UCSD-AML1 (cell line): ENCODE data around the gene ADAMTSL1.

Source experiments
- DNase-seq: peaks from one replicate; lab custom pipeline; 2025; ENCODE audit not compliant: unreplicated experiment; lab: John Stamatoyannopoulos, UW

Gene ADAMTSL1

DNA sequence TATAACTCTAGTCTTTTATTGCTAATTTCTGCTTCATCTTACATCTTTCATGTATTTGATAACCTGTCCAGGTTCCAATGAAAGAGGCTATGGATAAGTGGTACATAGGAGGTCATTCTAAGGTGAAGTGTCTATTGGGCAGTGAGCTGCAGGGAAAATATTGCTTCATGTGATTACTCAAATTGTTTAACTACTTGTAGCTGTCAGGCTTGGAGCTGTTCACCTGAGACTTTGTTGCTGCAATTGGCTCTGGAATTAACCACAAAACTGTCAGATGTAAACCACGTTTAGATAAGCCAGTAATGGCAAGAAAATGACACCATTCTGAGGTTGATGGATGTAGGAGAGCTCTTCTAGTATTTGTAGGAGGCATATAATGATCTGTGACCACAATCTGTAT, 26.0 kb downstream of the ADAMTSL1 start:
- no peak for DNase-seq

DNA sequence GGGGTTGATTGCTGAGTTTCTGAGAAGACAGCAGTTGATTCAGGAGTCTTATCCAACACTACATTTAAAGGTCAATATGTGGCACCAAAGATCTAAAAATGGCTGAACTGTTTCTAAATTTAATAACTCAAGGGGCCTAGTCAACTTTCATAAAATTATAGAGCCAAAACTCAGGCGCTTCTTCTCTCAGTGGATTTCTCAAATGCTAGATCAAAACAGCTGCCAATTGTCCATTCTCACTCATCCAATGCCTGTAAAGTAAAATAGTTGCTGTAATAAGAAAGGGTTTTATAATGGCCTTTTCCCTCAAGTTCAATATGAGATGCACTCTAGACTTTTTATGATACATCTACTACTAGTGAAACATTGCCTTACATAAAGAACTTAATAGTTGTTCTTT, 26.5 kb downstream of the ADAMTSL1 start:
- DNase-seq: no peak

DNA sequence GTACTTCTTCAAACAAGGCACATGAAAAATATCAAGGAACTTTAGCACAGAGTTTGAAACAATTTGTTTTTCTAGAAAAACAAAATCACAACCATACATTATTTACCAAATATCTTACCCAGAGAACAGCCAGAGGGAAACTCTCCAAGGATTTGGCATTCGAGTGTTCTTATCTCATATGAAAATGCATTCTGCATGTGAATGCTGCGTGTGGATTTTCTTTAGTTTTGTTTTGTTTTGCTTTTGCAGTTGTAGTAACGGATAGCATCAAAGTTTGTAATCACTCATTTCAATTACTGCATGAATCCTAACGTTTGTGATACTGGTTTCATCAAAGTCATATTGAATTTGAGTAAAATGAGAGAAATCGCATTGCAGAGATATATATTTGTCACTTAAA, 28.0 kb downstream of the ADAMTSL1 start:
- DNase-seq: no peak

DNA sequence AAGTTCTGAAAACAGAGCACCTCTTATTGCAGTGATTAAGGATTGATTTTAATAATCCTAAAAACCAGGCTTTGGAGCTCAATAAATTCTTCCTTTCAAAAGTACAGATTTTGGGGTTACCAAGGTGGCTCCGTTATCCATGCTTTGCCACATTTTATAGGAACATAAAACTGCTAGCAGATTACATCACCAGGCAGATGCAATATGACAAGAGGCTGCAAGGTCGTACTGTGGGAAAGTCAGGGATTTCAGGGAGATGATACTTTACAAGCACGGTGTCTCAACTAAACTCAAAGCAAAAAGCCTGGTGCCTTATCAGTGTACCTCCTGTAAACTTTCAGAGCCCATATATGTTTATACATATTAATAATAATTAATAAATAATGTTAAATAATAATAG, 28.6 kb downstream of the ADAMTSL1 start:
- DNase-seq: no peak

DNA sequence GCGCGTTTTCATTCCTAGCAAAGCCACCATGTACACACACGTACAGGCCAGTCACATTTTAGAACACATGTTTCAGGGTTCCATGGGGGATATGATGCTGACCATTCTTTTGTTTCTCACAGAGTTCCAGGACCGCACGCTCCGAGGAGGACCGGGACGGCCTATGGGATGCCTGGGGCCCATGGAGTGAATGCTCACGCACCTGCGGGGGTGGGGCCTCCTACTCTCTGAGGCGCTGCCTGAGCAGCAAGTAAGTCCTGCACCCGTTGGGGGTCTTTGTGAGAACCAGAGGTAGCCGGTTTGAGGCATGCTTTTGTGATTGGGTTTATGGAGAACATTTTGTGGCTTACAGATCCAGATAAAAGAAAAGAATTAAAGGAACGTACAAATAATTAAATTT, 30.8 kb downstream of the ADAMTSL1 start:
- no peak for DNase-seq

DNA sequence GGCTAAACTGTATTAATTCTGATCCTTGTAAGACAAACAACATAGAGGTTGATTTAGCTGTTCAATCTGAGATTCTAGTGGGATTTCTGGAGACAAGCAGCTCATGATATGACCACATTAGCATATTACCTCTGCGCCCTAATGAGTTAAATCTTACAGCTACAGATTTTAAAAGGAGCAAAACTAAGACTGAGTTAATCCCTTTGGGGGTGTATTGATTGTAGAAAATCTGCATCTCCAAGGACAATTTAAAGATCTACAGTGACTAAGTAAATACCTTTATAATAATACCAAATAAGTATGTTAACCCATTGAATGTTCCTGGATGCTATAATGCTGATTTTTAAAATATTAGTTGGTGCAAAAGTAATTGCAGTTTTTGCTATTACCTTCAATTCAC, 33.2 kb downstream of the ADAMTSL1 start:
- DNase-seq: no peak

DNA sequence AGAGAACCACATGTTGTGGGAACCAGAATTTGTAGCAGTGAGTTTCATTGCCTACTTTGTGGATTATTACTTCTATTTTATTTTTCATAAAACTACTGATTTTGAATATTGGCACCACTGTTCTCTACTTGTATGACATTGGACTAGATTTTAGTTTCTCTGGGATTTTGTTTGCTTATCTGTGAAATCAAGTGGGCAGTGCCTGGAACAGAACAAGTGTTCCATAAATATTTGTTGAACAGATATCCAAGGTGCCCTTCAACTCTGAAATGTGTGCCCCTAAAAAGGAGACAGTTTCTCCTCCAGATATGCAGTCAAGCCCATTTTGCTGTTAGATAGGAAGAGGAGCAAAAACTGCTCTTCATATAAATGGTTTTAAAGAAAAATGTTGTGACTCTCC, 42.6 kb downstream of the ADAMTSL1 start:
- no peak for DNase-seq

DNA sequence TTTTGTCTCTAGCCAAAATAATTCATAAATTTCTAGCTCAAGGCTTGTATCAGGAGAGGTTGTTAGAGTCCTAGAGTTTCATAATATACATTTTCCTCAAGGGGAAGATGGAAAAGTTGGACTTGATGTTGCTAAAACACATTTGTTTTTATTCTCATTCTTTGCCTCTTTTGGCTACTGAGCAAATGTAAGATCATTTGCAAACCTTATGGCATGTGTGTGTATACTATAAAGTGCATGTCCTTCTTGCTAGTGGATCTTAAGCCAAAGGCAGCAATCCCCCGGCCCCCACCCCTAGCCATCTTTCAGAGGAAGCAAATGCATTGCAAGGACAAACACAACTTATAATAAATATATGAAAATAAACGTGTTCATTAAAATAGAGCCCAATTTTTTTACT, 43.0 kb downstream of the ADAMTSL1 start:
- no peak for DNase-seq

DNA sequence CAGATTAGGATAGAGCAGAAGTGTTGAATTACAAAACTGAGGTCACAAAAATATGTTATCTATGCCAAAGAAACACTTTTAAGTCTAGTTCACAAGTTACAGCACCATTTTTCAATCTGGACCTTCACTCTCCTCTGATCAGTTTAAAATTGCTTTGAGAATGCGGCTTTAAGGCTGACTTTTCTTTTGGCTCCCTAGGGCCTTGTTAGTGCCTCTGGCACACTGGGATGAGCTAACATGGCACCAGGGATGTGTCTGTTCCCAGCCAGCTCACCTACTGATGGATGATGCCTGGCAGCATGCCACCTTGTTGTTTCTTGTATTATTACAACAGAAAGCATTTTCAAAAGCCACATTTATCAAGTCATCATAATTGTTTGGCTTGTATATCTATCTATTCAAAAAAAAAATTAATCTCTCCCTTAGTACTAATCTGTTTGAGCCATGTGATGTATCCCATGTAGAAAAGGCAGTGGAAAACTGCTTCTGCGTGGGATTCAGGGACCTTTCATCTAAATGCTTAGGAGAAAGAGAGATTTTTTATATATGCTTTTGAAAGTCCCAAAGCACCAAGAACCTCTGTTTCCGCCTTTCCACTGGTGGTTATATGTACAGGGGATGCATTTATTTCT, 46.6 kb downstream of the ADAMTSL1 start:
- no peak for DNase-seq

DNA sequence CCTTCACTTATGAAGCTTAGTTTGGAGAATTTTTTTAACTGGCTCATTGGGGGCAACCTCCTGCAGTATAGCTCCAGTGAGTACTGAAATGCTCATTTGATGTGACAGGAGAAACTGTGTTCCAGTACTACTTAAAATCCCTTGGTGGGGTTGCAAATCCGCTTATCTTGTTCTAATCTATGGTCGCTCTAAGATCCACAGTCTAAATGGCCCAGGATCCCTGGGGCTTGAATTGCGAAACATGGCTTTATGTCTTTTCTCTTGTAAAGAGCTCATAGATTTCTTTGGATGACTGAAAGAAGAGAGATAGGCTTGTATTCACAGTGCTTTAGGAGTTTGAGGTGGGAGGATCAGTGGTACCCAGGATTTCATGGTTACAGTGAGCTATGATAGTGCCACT, 52.7 kb downstream of the ADAMTSL1 start:
- no peak for DNase-seq

DNA sequence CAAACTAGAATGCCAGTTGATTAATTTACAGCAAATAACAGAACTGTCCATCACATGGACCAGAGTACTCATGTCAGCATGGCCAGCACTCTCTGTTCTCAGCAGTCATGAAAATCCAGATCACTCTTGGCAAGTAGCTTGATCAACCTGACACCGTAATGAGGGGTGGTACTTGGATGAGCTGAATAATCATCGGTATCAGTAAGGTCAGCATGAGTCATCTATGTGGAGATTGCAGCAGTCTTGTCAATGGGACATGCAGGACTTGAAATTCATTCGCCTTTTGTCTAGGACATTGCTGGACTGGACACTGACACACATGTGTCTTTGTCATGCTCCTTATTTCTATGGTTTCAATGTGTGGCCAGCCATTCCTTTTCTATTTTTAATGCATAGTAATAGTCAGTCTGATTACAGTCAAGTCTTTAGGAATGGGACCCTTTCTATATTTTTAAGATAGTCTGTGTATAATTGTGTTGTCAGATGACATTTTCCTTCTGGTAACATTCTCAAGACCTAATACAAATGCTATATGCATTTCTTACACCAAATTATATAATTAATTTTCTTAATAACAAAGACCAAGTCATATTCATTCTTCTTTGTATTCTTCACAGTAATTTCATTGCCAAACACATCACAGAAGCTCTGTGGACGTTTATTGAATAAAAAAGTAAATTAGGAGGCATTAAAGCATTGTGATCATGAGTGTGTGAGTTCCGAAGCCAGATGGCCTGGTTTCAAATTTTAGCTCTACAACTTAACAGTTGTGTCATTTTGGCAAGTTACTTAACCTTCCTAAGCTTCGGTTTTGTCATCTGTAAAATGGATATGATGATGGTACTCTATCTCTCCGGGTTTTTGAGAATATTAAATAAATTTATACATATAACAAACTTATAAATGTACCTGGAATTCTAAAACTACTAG, 57.4 kb downstream of the ADAMTSL1 start:
- no peak for DNase-seq

DNA sequence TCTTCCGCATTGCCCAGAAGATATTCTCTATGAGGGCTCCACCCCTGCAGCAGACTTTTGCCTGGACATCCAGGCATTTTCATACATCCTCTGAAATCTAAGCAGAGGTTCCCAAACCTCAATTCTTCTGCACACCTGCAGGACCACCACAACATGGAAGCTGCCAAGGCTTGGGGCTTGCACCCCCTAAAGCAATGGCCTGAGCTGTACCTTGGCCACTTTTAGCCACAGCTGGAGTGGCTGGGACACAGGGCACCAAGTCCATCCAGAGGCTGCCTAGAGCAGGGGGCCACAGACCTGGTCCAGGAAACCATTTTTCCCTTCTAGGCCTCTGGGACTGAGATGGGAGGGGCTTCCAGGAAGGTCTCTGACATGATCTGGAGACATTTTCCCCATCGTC, 60.7 kb downstream of the ADAMTSL1 start:
- DNase-seq: no peak

DNA sequence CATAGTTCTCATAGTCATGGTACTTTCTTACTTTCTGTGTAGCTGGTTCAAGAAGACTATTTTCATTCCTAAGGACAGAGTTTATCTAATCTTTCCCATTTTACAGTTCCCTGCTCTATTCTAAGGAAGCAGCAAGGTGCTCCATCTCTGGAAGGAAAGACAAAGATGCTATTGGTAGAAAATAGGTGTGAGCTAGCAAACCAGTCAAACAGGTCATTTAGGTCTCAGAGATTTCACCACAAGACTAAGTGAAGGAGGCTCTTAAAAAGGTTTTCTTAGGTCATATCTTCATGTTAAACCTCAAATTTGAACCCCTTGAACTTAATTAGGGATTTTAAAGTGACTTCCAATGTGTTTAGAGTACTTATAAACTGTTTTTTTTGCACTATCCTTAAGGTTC, 62.6 kb downstream of the ADAMTSL1 start:
- no peak for DNase-seq

DNA sequence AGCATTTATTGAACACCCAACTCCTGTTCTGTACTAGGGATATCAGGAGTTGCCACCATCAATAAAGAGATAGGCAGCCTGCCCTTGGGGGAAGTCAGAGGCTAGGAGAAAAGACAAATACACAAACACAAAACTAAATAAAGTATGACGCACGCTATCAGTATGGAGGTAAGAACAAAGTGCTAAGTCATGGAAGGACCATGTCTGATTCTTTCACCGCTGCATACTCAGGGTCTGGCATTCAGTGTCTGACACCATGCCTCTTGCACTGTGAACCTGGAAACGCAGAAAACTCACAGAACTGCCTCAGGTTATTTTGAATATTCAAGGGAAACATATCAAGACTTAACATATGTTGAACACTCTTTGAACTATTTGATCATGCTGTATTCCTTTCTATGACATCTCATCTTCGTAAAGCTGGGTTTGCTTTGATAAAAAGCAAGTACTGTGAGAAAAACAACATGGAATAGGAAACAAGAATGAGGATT, 65.3 kb downstream of the ADAMTSL1 start:
- DNase-seq: no peak

DNA sequence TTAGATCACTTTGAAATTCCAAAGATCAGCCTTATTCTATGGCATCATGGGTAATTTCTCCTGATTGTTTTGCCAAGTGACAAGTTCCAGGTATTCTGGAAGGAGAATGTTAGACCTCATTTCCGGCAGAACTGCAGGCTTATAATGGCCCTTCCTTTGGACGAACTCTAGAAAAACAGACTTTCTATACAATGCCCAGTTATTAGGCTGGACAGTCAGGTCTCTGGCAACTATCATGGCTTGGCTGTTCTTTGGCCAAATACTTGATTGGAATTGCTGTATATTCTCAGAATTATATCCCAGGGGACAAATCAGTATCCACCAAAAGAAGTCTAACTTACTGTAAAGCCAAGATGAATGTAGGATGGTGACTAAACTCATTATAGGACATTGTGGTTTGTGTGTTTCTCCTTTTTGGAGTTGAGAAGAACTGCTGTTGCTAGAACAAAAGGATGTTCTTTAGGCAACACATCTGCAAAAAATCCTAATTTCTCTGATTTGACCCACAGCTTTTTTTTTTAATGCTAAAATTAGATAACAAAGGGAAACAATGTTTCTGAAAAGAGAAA, 69.0 kb downstream of the ADAMTSL1 start:
- DNase-seq: no peak

DNA sequence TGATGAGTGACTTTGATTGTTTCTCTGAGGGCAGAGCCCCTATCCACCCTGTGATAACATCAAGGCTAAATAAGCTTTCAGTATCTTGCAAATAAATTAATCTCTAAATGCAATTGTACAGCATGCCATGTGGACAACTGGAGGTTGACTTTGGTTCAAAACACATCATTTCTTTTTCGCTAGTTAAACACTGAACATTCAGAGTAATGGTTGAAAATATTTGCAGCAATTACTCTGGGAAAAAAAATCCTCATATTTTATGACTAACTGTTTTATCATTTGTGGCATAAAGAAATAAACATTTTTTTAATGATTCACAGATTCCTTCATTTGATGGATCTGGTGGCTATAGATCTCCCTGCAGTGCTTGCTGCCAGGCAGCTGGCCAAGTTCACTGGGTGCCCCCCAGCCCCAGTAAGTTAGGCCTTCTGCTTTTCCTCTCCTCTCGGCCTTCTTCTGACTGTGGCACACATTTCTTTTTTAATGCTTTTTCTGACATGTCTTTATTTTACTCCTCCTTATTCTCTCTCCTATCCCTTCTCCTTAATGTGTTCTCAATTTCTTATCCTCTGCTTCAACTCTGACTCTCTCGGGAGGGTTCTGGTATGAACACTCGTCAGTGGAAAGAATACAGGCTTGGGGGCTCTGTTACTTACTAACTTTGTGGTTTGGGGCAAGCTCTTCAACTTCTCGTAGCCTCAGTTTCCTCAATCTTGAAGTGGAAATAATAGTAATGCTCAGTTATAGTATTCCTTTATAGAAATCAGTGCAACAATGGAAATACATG, 69.6 kb downstream of the ADAMTSL1 start:
- no peak for DNase-seq

DNA sequence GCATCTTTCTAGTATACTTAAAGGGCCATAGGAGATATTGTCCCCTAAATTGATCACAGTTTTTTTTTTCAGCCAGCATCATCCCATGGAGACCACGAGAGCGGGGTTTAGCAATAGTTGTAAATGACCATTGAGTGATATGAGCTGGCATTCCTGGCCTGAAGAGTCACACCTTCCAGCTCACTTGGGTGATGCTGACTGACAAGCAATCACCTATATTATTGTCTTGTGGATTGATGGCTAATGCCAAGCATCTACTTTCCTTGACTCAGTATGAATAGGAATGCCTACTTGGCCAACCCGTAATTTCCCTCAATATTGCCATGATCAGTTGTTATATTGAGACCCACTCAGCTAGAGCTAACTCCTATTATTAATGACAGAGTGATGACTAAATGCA, 70.5 kb downstream of the ADAMTSL1 start:
- DNase-seq: no peak

DNA sequence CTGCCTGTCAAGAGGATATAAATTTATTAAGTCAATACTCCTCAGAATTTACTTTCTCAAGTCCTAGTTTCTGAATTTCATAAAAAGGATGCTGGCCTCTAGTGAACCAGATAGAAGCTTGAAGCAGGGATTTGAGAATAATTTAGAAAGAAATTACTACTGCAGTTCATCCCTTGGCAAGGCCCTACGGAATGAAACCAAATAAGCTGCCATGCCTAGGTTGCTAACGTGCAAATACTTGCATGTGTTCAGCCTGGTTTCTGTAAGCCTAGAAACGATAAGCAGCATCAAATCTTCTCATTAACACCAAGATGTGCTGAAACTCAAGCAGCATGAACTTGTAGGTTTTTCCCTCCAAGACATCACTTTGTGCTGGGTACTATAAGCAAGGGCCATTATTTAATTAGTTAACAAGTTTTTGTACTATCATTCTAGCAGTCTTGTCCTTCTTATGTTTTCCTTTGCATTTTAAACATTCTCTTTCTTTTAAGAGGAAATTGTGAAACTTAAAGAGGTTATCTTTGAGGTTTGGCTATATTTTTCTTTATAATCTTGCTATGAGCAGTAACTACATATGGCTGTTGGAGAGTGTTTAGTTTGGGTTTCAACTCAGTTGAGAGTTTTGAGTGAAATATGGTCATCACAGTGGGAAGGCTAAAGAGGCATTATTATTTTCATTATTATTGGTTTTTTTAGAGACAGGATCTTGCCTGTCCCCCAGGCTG, 71.8 kb downstream of the ADAMTSL1 start:
- no peak for DNase-seq

DNA sequence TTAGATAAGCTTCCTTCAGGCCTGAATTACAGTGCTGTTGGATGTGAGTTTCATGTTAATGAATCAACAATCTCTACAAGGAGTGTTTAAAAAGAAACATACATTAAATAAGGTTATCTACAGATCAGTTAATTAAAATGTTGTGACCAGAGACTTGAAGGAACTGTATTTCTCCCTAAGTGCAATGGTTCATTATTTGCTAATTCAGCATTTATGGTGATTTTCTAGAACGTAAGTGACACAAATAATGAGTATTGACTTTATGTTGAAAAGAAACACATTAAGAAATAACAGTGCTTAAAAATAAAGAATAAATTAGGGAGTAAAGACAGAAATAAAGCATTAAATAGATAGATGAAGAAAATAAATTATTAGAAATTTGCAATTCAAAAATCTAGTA, 74.5 kb downstream of the ADAMTSL1 start:
- no peak for DNase-seq

DNA sequence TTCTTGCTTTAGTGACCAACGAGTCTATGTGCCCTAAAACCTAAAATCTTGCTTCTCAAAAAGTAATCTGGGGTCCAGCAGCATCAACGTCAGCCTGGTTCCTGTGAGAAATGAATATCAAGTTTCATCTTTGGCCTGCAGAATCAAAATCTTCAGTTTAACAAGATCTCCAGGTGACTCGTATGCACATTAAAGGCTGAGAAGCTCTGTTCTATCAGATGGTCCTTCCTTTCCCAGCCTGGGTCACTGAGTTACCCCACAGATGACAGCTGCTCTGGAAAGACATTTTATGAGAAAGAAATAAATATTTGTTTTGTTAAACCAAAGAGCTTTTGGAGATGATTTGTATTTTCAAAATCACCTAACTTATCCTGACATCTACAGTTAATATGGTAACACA, 75.8 kb downstream of the ADAMTSL1 start:
- no peak for DNase-seq

DNA sequence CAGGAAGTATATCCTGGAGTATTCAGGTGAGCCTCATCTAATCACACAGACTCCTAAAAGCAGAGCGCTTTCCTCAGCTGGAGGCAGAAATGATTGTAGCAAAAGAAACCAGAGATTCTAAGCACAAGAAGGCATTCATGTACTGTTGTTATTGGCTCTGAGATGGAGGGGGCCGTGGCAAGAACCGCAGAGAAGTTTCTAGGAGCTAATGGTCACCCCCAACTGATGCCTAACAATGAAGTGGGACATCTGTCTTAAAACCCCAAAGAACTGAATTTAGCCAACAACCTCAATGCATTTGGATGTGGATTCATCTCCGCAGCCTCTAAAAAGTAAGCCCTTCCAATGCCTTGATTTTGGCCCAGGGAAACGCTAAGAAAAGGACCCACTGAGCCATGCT, 76.3 kb downstream of the ADAMTSL1 start:
- DNase-seq: no peak
